GM18511 (cell line): ENCODE results near the gene CUEDC1.

Source experiments
- ATAC-seq: cut with Tn5 transposase; IDR thresholded peaks from one replicate; pipeline ENCODE4 v1.9.1; 2021; ENCODE audit warnings: mild to moderate bottlenecking, moderate library complexity; ENCODE audit not compliant: unreplicated experiment

Gene CUEDC1

DNA sequence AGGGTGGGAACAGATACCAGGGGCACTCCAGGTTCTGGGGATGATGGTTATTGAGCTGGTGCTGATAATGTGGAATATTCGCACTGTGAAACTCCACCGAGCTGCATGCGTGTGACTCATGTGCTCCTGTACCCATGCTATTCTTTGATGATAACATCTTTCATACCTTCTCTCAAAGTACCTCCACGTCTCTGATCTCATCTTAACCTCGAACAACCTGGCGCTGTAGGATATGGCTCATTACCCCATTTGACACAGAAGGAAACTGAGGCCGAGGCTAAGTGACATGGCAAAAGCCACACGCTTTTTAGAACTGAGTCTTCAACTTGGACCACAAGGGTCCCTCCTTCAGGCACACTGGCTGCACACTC, 75.1 kb downstream of the CUEDC1 start:
- no peak for ATAC-seq

DNA sequence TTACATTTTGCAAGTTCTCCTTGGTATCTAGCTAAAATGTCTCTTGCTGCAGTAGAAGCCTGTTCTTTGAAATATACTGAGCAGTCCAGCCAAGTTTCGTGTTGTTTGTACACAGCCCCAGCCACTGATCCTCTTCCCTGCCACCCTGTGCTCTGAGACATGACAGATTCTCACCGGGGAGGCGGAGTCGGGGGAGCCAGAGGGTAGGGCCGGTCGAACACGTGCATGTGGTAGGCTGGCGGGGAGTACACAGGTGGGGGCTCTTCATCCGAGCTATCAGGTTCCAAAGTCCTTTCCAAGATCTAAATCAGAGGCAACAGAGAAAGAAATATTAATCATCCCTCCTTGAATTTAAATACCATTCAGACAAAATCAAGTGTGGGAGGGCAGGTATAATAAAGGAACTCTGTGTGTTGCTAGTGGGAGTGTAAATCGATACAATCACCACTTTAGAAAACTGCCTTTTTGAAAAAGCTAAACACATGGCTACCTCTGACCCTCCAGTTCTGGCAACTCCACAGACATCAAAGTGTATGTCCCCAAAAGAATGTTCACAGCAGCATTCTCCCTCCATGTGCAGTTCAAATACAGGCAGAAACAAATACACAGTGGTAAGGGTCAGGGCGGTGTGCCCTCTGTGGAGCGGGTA, 75.7 kb downstream of the CUEDC1 start:
- no peak for ATAC-seq

DNA sequence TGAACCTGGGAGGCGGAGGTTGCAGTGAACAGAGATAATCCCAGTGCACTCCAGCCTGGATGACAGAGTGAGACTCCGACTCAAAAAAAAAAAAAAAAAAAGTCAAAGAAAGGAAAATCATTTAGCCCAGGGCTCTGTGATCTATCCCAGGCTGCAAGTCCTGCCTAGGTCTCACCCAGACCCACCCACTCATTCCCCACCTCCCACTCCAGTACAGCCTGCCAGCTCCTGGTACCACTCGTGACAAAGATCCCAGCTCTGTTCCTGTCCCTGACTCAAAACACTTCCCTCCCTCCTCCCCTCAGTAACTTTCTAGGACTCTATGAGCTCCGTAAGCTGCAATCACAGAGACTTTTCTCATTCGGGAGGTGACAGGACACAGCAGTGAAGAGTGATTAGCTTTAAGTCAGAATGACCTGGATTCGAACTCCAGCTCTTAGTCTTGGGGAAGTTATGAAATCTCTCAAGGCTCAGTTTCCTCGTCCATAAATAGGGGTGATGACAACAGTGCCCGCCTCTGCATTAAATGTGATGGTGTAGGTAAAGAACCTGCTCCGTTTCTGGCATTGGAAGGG, 77.3 kb downstream of the CUEDC1 start:
- ATAC-seq: no peak

DNA sequence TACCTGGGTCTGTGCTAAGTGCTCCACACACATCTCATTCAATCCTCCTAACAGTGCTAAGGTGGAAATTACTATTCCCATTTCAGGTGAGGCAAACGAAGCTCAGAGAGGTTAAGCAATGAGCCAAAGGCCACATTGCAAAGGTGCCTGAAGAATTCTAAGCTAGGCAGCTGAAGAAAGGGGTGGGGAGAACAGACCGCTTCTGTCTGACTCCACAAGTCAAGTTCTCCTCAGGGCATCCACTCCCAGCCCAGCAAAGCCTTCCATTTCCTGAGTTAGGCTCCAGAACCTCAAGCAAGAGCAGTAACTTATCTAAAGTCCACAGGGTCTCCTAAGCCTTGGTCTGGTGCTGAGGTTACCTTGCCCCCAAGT, 78.4 kb downstream of the CUEDC1 start:
- no peak for ATAC-seq

GRCh38 chr17:57876023-57876865, 79.0 kb downstream of the CUEDC1 start:
- no peak for ATAC-seq

- no peak for ATAC-seq
These were observed 79.8 kb downstream of the CUEDC1 start for GRCh38 chr17:57875290-57876022.

DNA sequence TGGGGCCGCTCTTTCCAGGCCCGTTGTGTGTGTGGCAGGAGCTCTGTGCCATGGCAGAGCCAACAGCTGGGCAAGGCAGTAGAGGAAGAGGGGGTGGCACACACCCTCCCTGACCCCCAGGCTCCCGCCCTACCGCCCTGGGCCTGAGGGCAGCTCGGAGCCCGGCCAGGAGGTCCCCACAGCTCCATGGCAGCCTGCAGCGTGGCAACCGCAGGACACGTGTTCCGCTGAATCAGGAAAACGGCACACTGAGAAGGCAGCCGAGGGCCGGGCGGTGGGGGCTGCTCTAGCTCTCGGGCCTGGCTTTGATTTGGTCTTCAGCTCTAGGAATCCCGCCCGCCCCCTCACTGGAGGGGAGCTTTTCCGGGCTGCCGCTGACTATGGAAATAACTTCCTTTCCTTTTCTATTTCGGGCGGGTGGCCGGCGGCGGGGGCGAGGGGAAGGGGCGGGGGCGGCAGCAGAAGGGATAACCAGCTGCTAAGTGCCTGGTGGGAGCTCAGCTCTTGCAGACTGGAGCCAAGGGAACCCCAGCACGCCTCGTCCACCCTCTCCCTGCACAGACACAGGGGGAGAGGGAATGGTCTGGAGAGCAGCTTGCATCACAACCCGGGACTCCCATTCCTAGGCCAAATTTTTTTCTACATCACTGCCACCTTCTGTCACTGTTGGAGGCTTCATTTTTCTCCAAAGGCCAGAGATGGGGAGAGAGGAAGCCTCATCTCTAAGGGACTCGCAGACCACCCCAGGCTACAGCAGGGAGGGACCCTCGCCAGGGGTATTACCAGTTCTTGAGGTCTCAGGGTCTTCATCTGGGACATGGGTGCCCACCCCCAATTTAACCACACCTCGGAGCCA, 80.5 kb downstream of the CUEDC1 start:
- no peak for ATAC-seq

- no peak for ATAC-seq
These were observed 81.2 kb downstream of the CUEDC1 start for GRCh38 chr17:57874058-57874419.

GRCh38 chr17:57873261-57874057, 81.8 kb downstream of the CUEDC1 start:
- ATAC-seq: no peak

DNA sequence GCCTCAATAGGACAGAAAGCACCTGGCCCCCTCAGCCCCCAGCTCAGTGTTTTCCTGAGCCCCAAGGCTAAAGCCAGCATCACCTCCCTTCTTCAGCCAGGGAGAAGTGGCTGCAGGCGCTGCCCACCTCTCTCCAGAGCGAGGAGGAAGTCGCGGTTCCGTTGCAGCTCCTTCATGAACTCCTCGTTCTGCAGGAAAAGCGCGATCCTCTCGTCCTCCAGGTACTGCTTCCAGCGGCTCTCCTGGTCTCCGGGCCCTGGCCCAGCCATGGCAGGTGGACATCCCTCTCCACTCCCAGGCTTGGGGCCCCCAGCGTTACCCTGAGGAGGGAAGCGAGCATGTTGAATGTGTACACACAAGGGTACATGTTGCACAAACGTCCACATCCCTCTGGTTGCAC, 82.7 kb downstream of the CUEDC1 start:
- ATAC-seq: no peak

DNA sequence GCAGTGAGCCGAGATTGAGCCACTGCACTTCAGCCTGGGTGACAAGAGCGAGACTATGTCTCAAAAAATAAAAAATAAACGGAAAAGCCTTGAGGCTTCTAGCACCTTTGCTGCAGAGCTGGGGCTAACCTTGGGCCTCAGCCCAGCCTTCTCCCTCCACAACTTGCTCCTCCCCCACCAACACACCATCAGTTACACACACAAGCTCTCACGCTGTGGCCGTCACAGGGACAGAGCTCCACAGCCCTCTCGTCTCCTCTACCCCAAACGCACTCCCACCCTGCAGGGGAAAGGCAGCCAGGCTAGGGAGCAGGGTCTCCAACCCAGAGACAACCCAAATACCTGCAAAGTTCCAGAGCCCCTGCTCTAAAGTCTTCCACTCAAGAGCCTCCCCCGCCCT, 83.3 kb downstream of the CUEDC1 start:
- no peak for ATAC-seq

GRCh38 chr17:57871155-57871554, 84.1 kb downstream of the CUEDC1 start:
- ATAC-seq: no peak

DNA sequence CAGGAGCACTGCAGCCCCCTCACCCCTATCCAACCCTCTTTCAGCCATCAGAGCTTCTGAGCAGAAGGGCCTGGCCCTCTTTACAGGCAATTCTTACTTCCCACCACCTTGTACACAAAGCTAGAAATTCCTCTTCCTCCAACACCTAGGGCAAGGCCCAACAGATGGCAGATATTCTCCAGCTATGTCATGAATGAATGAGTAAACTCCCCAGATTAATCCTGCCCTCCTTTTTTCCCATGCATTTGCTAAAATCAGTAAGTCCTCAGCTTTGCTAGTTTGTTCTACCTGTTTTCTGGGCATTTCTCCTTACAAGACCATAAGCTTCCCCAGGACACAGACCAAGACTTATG, 85.0 kb downstream of the CUEDC1 start:
- no peak for ATAC-seq

- ATAC-seq: no peak
These were observed 85.5 kb downstream of the CUEDC1 start for GRCh38 chr17:57869617-57870282.

GRCh38 chr17:57868910-57869616, 86.1 kb downstream of the CUEDC1 start:
- no peak for ATAC-seq

GRCh38 chr17:57868007-57868909, 87.0 kb downstream of the CUEDC1 start:
- ATAC-seq: peak; percentile 93

- no peak for ATAC-seq
These were observed 88.1 kb downstream of the CUEDC1 start for GRCh38 chr17:57867126-57867525.

GRCh38 chr17:57866723-57867122, 88.5 kb downstream of the CUEDC1 start:
- no peak for ATAC-seq
